Superior temporal gyrus (tissue), 1 donor: ENCODE results near the gene OTP.

Experiments
- DNase-seq: peaks from one replicate; pipeline ENCODE4 v3.0.0-alpha.2; 2016; ENCODE audit errors: extremely low spot score

OTP gene

GRCh38 chr5:77640589-77641396, 2.3 kb upstream of the OTP start:
- DNase-seq: no peak

- DNase-seq: no peak
These were observed 504 bp upstream of the OTP start for GRCh38 chr5:77638763-77639671.

GRCh38 chr5:77637170-77637997, 1.1 kb downstream of the OTP start:
- DNase-seq: no peak

GRCh38 chr5:77636641-77637169, 1.8 kb downstream of the OTP start:
- no peak for DNase-seq

- DNase-seq: no peak
These were observed 2.4 kb downstream of the OTP start for GRCh38 chr5:77635917-77636640.

- no peak for DNase-seq
These were observed 3.2 kb downstream of the OTP start for GRCh38 chr5:77635067-77635916.

- DNase-seq: no peak
These were observed 4.8 kb downstream of the OTP start for GRCh38 chr5:77633709-77634108.

- DNase-seq: no peak
These were observed 5.3 kb downstream of the OTP start for GRCh38 chr5:77633207-77633675.

- no peak for DNase-seq
These were observed 5.8 kb downstream of the OTP start for GRCh38 chr5:77632526-77633206.

- no peak for DNase-seq
These were observed 8.3 kb downstream of the OTP start for GRCh38 chr5:77630114-77630680.

- DNase-seq: no peak
These were observed 8.9 kb downstream of the OTP start for GRCh38 chr5:77629509-77630113.

- no peak for DNase-seq
These were observed 9.5 kb downstream of the OTP start for GRCh38 chr5:77628840-77629508.

GRCh38 chr5:77627869-77628674, 10.4 kb downstream of the OTP start:
- no peak for DNase-seq

- no peak for DNase-seq
These were observed 15.2 kb downstream of the OTP start for GRCh38 chr5:77623203-77623740.

GRCh38 chr5:77621440-77621839, 17.1 kb downstream of the OTP start:
- DNase-seq: no peak

- DNase-seq: no peak
These were observed 18.1 kb downstream of the OTP start for GRCh38 chr5:77620405-77620804.

- no peak for DNase-seq
These were observed 21.6 kb downstream of the OTP start for GRCh38 chr5:77616920-77617319.
